ENCODE measurements around the gene ABHD13.

ABHD13 gene

DNA sequence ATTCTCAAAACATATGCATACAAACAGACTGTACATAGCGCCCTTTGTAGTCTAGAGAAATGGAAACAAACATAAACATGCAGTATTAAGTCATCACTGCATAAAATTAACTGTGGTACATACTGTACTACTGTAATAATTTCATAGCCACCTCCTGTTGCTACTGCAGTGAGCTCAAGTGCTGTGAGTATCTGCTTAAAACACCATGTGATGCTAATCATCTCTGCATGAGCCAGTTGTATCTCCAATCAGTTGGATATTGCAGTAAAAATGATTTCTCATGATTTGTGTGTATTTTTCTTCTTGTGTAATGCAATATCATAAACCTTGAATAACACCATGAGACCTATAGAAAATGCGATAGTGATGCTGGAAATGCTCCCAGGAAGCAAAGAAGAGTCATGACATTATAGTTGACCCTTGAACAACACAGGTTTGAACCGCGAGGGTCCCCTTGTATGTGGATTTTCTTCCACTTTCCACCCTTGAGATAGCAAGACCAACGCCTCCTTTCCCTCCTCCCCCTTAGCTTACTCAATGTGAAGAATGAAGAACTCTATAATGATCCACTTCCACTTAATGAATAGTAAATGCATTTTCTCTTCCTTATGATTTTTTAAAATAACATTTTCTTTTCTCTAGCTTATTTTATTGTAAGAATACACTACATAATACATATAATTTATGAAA, 55.4 kb downstream of the ABHD13 start:
- Histone ChIP-seq H3K79me2 (ENCODE audit: insufficient read depth, low read length) (no peaks in the 10 kb centered on the region), H3K9me3 (ENCODE audit: low read length) (no peaks in the 10 kb centered on the region), H3K27me3 (ENCODE audit: insufficient read depth, low read length) (no peaks in the 10 kb centered on the region), H2AFZ (ENCODE audit: low read length) (no peak overlapping the region), H3K27ac (ENCODE audit: low read depth, low read length, poor library complexity, severe bottlenecking) (no peak overlapping the region), H3F3A (ENCODE audit: insufficient read depth, low read length) (no peaks in the 10 kb centered on the region), H3K9me2 (ENCODE audit: low read depth, low read length) (no peaks in the 10 kb centered on the region), H3K36me3 (ENCODE audit: insufficient read depth, low read length) (no peaks in the 10 kb centered on the region), H3K4me3 (ENCODE audit: low read depth, low read length, poor library complexity, severe bottlenecking) (no peak overlapping the region), H3K9ac (ENCODE audit: low read length) (no peak overlapping the region), H3K4me2 (ENCODE audit: low read length) (no peak overlapping the region), H3K4me1 (ENCODE audit: insufficient read depth, low read length, severe bottlenecking) (no peaks in the 10 kb centered on the region), H4K20me1 (ENCODE audit: insufficient read depth, low read length) (no peaks in the 10 kb centered on the region)
- TF ChIP-seq EZH2 (IDR thresholded peaks at IDR 0.05; ENCODE audit: borderline replicate concordance, low read length) = no peak
- TF ChIP-seq, protein P1, sequence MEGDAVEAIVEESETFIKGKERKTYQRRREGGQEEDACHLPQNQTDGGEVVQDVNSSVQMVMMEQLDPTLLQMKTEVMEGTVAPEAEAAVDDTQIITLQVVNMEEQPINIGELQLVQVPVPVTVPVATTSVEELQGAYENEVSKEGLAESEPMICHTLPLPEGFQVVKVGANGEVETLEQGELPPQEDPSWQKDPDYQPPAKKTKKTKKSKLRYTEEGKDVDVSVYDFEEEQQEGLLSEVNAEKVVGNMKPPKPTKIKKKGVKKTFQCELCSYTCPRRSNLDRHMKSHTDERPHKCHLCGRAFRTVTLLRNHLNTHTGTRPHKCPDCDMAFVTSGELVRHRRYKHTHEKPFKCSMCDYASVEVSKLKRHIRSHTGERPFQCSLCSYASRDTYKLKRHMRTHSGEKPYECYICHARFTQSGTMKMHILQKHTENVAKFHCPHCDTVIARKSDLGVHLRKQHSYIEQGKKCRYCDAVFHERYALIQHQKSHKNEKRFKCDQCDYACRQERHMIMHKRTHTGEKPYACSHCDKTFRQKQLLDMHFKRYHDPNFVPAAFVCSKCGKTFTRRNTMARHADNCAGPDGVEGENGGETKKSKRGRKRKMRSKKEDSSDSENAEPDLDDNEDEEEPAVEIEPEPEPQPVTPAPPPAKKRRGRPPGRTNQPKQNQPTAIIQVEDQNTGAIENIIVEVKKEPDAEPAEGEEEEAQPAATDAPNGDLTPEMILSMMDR (IDR thresholded peaks at IDR 0.05; ENCODE audit: low read length) = no peak

DNA sequence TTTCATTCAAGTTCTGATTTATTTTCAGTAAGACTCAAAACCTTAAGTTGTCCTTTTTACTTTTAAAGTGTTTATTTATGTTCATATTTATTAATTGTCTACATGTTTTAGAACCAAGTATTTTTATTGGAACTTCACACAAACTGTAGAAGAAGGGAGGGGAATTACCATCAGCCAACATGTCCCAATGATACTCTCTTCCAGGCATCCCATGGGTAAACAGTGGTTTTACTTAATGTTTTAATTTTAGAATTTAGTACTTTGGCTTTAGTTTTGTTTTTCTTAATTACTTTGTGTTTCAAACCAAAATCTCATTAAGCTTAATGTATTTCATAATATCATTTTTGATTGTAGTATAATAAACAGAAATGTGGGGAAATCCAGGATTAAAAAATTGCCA, 56.5 kb downstream of the ABHD13 start:
- no peak overlapping the region for H3K4me3 ChIP-seq (ENCODE audit: low read depth, low read length, poor library complexity, severe bottlenecking)

DNA sequence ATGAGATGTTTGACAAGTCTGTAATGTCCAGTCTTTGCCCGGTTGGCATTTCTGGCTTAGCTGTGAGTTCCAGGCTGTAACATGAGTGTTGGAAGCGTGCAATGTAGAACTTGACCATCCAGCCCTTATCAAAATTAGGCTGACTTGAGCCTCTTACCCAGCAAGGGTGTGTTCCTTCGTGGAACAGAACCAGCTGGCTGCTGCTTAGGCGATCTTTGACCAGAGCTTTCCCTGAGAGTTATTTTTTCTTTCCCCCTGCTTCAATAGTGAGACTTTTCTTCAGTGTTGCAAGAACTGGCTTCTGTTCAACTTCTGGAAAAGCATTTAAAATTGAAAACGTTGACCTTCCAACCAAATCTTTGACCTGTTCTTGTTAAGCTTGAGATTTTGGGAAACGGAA, 57.9 kb downstream of the ABHD13 start:
- no peaks in the 10 kb centered on the region for H3F3A ChIP-seq (ENCODE audit: insufficient read depth, low read length)
- no peaks in the 10 kb centered on the region for H3K9me2 ChIP-seq (ENCODE audit: low read depth, low read length)
- no peaks in the 10 kb centered on the region for H3K9me3 ChIP-seq (ENCODE audit: low read length)
- H3K4me2 ChIP-seq (ENCODE audit: low read length) = no peak overlapping the region
- no peaks in the 10 kb centered on the region for H3K36me3 ChIP-seq (ENCODE audit: insufficient read depth, low read length)
- no peaks in the 10 kb centered on the region for H4K20me1 ChIP-seq (ENCODE audit: insufficient read depth, low read length)
- H3K27me3 ChIP-seq (ENCODE audit: insufficient read depth, low read length) = no peaks in the 10 kb centered on the region
- no peak overlapping the region for H3K27ac ChIP-seq (ENCODE audit: low read depth, low read length, poor library complexity, severe bottlenecking)
- no peak overlapping the region for H2AFZ ChIP-seq (ENCODE audit: low read length)
- H3K4me3 ChIP-seq (ENCODE audit: low read depth, low read length, poor library complexity, severe bottlenecking) = no peak overlapping the region
- H3K79me2 ChIP-seq (ENCODE audit: insufficient read depth, low read length) = no peaks in the 10 kb centered on the region
- H3K9ac ChIP-seq (ENCODE audit: low read length) = no peak overlapping the region
- H3K4me1 ChIP-seq (ENCODE audit: insufficient read depth, low read length, severe bottlenecking) = no peaks in the 10 kb centered on the region
- TF ChIP-seq, protein P1 (IDR thresholded peaks at IDR 0.05; ENCODE audit: low read length) = no peak
- TF ChIP-seq EZH2 (IDR thresholded peaks at IDR 0.05; ENCODE audit: borderline replicate concordance, low read length) = no peak

More for the DNA sequence above, 56.5 kb downstream of the ABHD13 start:
- TF ChIP-seq EZH2 (IDR thresholded peaks at IDR 0.05; ENCODE audit: borderline replicate concordance, low read length) = no peak
- TF ChIP-seq, protein P1 (IDR thresholded peaks at IDR 0.05; ENCODE audit: low read length) = no peak
- no peaks in the 10 kb centered on the region for H3K79me2 ChIP-seq (ENCODE audit: insufficient read depth, low read length)
- H3K4me1 ChIP-seq (ENCODE audit: insufficient read depth, low read length, severe bottlenecking) = no peaks in the 10 kb centered on the region
- no peaks in the 10 kb centered on the region for H3K9me2 ChIP-seq (ENCODE audit: low read depth, low read length)
- H4K20me1 ChIP-seq (ENCODE audit: insufficient read depth, low read length) = no peaks in the 10 kb centered on the region
- no peak overlapping the region for H3K9ac ChIP-seq (ENCODE audit: low read length)
- H3K9me3 ChIP-seq (ENCODE audit: low read length) = no peaks in the 10 kb centered on the region
- no peak overlapping the region for H3K4me2 ChIP-seq (ENCODE audit: low read length)
- no peak overlapping the region for H2AFZ ChIP-seq (ENCODE audit: low read length)
- H3K36me3 ChIP-seq (ENCODE audit: insufficient read depth, low read length) = no peaks in the 10 kb centered on the region
- H3F3A ChIP-seq (ENCODE audit: insufficient read depth, low read length) = no peaks in the 10 kb centered on the region
- no peaks in the 10 kb centered on the region for H3K27me3 ChIP-seq (ENCODE audit: insufficient read depth, low read length)
- no peak overlapping the region for H3K27ac ChIP-seq (ENCODE audit: low read depth, low read length, poor library complexity, severe bottlenecking)
